Measurements from ENCODE around the gene ANKRD1.
"Not testable (repeated sequence)": the region's sequence is repeated elsewhere in the genome, so short reads cannot be mapped to it uniquely, and the experiment has no call there.

The ANKRD1 gene

DNA sequence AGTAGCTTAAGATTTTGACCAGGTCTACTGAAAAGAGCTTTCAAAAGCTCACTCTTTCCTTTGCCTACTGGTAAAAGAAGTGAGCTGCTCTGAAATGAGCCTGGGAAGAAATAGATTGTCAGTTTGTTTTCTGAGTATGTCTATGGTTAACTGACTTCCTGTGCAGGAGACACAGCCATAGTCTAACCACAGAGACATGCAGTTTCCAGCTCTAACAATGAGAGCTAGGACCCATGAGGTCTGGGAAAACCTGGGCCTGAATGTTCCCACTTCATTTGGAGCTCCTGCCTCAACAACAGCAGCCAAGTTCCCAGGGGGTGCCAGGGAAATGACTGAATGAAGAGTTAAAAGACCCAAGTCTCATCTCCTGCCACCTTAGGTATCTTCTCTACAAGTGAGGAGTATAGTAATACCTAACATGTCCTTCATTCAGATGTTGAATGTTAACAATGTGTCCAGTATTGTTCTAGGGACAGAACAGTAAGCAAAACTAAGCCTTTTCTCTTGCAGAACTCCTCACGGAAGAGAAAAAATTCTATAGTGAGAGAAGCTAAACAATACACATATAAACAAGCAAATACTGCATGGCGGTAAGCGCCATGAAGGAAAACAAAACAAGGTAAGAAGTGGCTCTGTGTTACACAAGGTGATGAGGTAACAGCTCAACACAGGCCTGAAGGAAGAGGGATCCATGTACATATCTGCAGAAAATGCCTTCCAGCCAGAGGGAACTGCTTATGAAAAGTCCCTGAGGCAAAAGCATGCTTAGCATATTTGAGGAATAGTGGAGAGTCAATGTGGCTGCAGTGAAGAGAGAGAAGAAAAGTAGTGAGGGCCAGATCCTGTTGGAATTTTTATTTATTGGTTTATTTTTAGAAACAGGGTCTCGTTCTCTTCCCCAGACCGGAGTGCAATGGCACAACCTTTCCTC is 26.4 kb upstream of the ANKRD1 start:
- in situ Hi-C loops (cut with HindIII; ENCODE audit: low sequenced_read_pairs), result no loop called here
- TF ChIP-seq, protein P1, sequence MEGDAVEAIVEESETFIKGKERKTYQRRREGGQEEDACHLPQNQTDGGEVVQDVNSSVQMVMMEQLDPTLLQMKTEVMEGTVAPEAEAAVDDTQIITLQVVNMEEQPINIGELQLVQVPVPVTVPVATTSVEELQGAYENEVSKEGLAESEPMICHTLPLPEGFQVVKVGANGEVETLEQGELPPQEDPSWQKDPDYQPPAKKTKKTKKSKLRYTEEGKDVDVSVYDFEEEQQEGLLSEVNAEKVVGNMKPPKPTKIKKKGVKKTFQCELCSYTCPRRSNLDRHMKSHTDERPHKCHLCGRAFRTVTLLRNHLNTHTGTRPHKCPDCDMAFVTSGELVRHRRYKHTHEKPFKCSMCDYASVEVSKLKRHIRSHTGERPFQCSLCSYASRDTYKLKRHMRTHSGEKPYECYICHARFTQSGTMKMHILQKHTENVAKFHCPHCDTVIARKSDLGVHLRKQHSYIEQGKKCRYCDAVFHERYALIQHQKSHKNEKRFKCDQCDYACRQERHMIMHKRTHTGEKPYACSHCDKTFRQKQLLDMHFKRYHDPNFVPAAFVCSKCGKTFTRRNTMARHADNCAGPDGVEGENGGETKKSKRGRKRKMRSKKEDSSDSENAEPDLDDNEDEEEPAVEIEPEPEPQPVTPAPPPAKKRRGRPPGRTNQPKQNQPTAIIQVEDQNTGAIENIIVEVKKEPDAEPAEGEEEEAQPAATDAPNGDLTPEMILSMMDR (IDR thresholded peaks at IDR 0.05; ENCODE audit: low read depth, low read length, missing control alignments), result no peak
- peak; percentile 79 for DNase-seq (ENCODE audit: low read depth)

DNA sequence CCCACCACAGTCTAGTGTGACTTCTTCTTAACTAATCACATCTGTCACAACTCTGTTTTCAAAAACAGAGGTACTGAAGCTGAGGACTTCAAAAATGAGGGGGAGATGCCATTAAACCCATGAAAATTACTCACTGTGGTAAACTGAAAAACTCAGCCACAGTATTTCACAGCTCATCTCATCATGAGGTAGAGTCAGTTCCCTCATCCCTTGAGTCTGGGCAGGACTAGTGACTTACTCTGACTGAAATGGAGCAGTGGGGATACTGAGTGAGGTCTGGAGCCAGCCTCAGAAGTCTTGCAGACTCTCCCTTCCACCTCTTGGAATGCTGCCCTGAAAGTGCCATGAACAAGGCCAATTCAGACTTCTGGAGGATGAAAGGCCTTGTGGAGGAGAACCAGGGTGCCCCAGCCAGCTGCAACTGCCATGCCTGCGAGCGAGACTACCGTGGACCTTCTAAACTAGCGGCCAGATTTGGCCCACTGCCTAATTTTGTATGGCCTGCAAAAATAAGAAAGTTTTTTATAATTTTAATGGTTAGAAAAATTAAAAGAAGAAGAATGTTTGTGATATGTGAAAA is 24.7 kb upstream of the ANKRD1 start:
- no peak overlapping the region for H3K4me3 ChIP-seq (ENCODE audit: low read depth, low read length)
- in situ Hi-C loops (cut with HindIII; ENCODE audit: low sequenced_read_pairs), result no loop called here
- DNase-seq (ENCODE audit: low read depth), result no peak
- TF ChIP-seq, protein P1 (IDR thresholded peaks at IDR 0.05; ENCODE audit: low read depth, low read length, missing control alignments), result no peak

More for the DNA sequence above, 26.4 kb upstream of the ANKRD1 start:
- no peak overlapping the region for H3K4me3 ChIP-seq (ENCODE audit: low read depth, low read length)

DNA sequence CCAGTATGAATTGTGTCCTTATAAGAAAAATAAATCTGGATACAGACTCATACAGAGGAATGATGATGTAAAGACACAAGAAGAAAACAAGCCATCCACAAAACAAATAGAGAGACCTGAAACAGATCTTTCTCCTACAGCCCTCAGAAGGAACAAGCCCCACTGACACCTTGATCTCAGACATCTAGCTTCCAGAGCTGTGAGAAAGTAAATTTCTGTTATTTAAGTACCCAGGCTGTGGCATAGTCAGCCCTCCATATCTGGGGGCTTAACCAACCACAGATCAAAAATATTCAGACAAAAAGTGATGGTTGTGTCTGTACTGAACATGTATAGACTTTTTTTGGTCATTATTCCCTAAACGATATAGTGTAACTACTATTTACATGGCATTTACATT is 23.9 kb upstream of the ANKRD1 start:
- no peak overlapping the region for H3K4me3 ChIP-seq (ENCODE audit: low read depth, low read length)
- TF ChIP-seq, protein P1 (IDR thresholded peaks at IDR 0.05; ENCODE audit: low read depth, low read length, missing control alignments), result no peak
- in situ Hi-C loops (cut with HindIII; ENCODE audit: low sequenced_read_pairs), result no loop called here
- no peak for DNase-seq (ENCODE audit: low read depth)

DNA sequence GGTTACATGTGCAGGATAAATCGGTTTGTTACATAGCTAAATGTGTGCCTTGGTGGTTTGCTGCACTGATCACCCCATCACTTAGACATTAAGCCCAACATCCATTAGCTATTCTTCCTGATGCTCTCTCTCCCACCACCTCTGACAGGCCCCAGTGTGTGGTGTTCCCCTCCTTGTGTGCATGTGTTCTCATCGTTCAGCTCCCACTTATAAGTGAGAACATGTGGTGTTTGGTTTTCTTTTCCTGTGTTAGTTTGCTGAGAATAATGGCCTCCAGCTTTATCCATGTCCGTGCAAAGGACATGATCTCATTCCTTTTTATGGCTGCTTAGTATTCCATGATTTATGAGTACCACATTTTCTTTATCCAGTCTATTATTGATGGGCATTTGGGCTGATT is 22.1 kb upstream of the ANKRD1 start:
- H3K4me3 ChIP-seq (ENCODE audit: low read depth, low read length); DNase-seq (ENCODE audit: low read depth); in situ Hi-C loops (cut with HindIII; ENCODE audit: low sequenced_read_pairs): not testable (repeated sequence)

DNA sequence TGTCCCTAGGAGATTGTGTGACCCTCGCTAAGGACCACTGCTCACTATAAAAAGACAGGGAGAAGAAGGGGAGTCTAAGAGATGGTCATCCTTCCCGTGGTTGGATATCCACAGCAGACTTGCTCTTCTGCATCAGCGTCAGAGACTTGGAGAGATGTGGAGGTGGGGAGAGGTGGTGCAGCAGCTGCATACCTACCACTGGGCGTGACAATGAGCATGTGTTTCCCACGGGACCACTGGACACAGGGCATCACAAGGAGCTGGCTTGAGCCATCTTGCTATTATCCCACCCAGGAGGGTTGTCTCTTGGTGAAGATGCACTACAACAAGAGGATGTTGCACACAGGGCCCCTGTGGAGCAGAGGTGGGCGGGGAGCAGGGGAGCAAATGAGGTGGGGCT is 18.8 kb upstream of the ANKRD1 start:
- in situ Hi-C loops (cut with HindIII; ENCODE audit: low sequenced_read_pairs), result no loop called here
- no peak for DNase-seq (ENCODE audit: low read depth)
- TF ChIP-seq, protein P1 (IDR thresholded peaks at IDR 0.05; ENCODE audit: low read depth, low read length, missing control alignments), result no peak
- H3K4me3 ChIP-seq (ENCODE audit: low read depth, low read length), result no peak overlapping the region

DNA sequence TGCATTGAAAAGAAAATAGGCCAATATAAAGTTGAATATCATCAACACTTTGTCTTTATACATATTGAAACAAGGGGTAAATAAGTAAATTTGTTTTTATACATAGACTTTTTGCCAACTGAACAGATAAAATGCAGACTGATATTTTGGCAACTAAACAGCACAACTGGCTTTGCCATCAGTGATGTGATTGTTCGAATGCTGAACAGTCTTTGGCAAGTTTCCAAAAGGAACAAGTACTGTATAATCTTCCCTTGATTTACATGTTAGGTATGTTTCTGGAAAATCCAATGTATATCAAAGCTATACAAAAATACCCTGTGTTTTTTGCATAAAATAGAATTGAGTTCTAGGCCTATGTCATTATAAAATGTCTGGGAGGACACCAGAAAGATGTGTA is 18.2 kb upstream of the ANKRD1 start:
- no peak overlapping the region for H3K4me3 ChIP-seq (ENCODE audit: low read depth, low read length)
- TF ChIP-seq, protein P1 (IDR thresholded peaks at IDR 0.05; ENCODE audit: low read depth, low read length, missing control alignments), result no peak
- in situ Hi-C loops (cut with HindIII; ENCODE audit: low sequenced_read_pairs), result no loop called here

More for the DNA sequence above, 18.2 kb upstream of the ANKRD1 start:
- no peak for DNase-seq (ENCODE audit: low read depth)
